Muscle layer of duodenum (tissue), 2 donors: ENCODE data around the gene HTRA3.

Source experiments
- H3K27ac ChIP-seq: one replicate; pipeline ENCODE4 v1.7.0; 2013; ENCODE audit warnings: mild to moderate bottlenecking, low read length
- H3K27me3 ChIP-seq: one replicate; pipeline ENCODE4 v1.7.0; 2013; ENCODE audit warnings: low read depth, mild to moderate bottlenecking, control low read depth, low read length
- H3K36me3 ChIP-seq, 2 donors: one replicate each; pipeline ENCODE4 v1.7.0; 2013; ENCODE audit warnings: low read length in 2 of 2, control low read depth in 1 of 2, mild to moderate bottlenecking in 1 of 2; ENCODE audit not compliant: insufficient read depth in 2 of 2, control insufficient read depth in 1 of 2
- H3K4me1 ChIP-seq, 2 donors: one replicate each; pipeline ENCODE4 v1.7.0; 2013; ENCODE audit warnings: low read length in 2 of 2, mild to moderate bottlenecking in 2 of 2, control low read depth in 1 of 2, moderate library complexity in 1 of 2; ENCODE audit not compliant: insufficient read depth in 2 of 2, control insufficient read depth in 1 of 2
- H3K4me3 ChIP-seq, 2 donors: one replicate each; pipeline ENCODE4 v1.7.0; 2013; ENCODE audit warnings: low read length in 2 of 2, low read depth in 1 of 2, mild to moderate bottlenecking in 1 of 2
- H3K9me3 ChIP-seq, 2 donors: one replicate each; pipeline ENCODE4 v1.7.0; 2013; ENCODE audit warnings: low read length in 2 of 2, control low read depth in 1 of 2, mild to moderate bottlenecking in 1 of 2; ENCODE audit not compliant: control insufficient read depth in 1 of 2
- donor health status: healthy.

HTRA3 gene

GRCh38 chr4:8303485-8304281 lies 34.1 kb downstream of the HTRA3 start:
- H3K9me3 ChIP-seq, result no peaks in the 10 kb centered on the region
- H3K27ac ChIP-seq, result no peak overlapping the region
- H3K4me3 ChIP-seq, result no peak overlapping the region
- H3K27me3 ChIP-seq, result no peaks in the 10 kb centered on the region
- H3K36me3 ChIP-seq, result no peaks in the 10 kb centered on the region
- peaks cover 0 to 11% of the 10 kb centered on the region in 2 donors for H3K4me1 ChIP-seq

- peaks cover 0 to 20% of the 10 kb centered on the region in 2 donors for H3K4me1 ChIP-seq
- no peaks in the 10 kb centered on the region for H3K9me3 ChIP-seq
- no peaks in the 10 kb centered on the region for H3K36me3 ChIP-seq
- no peak overlapping the region for H3K4me3 ChIP-seq
- H3K27me3 ChIP-seq, result no peaks in the 10 kb centered on the region
- no peak overlapping the region for H3K27ac ChIP-seq
Observed at GRCh38 chr4:8304827-8305695, 35.5 kb downstream of the HTRA3 start.

GRCh38 chr4:8305851-8306471 lies 36.4 kb downstream of the HTRA3 start:
- no peaks in the 10 kb centered on the region for H3K27me3 ChIP-seq
- H3K4me3 ChIP-seq, result no peak overlapping the region
- H3K4me1 ChIP-seq, result peaks cover 0 to 20% of the 10 kb centered on the region in 2 donors
- H3K27ac ChIP-seq, result no peak overlapping the region
- no peaks in the 10 kb centered on the region for H3K9me3 ChIP-seq
- no peaks in the 10 kb centered on the region for H3K36me3 ChIP-seq

GRCh38 chr4:8306511-8307021 lies 37.0 kb downstream of the HTRA3 start:
- Histone ChIP-seq H3K27me3 (no peaks in the 10 kb centered on the region), H3K9me3 (no peaks in the 10 kb centered on the region), H3K27ac (no peak overlapping the region)

GRCh38 chr4:8307121-8307520 lies 37.6 kb downstream of the HTRA3 start:
- H3K27ac ChIP-seq, result no peak overlapping the region
- no peak overlapping the region for H3K4me3 ChIP-seq
- H3K4me1 ChIP-seq, result peaks cover 0 to 20% of the 10 kb centered on the region in 2 donors
- no peaks in the 10 kb centered on the region for H3K9me3 ChIP-seq
- no peaks in the 10 kb centered on the region for H3K27me3 ChIP-seq
- H3K36me3 ChIP-seq, result no peaks in the 10 kb centered on the region

More at GRCh38 chr4:8306511-8307021, 37.0 kb downstream of the HTRA3 start:
- Histone ChIP-seq H3K4me1 (peaks cover 0 to 20% of the 10 kb centered on the region in 2 donors), H3K4me3 (no peak overlapping the region), H3K36me3 (no peaks in the 10 kb centered on the region)

GRCh38 chr4:8307714-8308113 lies 38.2 kb downstream of the HTRA3 start:
- H3K27ac ChIP-seq, result no peak overlapping the region
- no peaks in the 10 kb centered on the region for H3K36me3 ChIP-seq
- no peak overlapping the region for H3K4me3 ChIP-seq
- peaks cover 0 to 20% of the 10 kb centered on the region in 2 donors for H3K4me1 ChIP-seq
- no peaks in the 10 kb centered on the region for H3K9me3 ChIP-seq
- no peaks in the 10 kb centered on the region for H3K27me3 ChIP-seq

- Histone ChIP-seq H3K4me3 (no peak overlapping the region), H3K36me3 (no peaks in the 10 kb centered on the region), H3K9me3 (no peaks in the 10 kb centered on the region), H3K27me3 (no peaks in the 10 kb centered on the region), H3K27ac (no peak overlapping the region), H3K4me1 (peaks cover 0 to 20% of the 10 kb centered on the region in 2 donors)
Observed at GRCh38 chr4:8308144-8308543, 38.6 kb downstream of the HTRA3 start.

- Histone ChIP-seq H3K9me3 (no peaks in the 10 kb centered on the region), H3K27me3 (no peaks in the 10 kb centered on the region), H3K4me1 (peaks cover 0 to 20% of the 10 kb centered on the region in 2 donors), H3K4me3 (no peak overlapping the region), H3K36me3 (no peaks in the 10 kb centered on the region), H3K27ac (no peak overlapping the region)
Observed at GRCh38 chr4:8308856-8309771, 39.6 kb downstream of the HTRA3 start.

- Histone ChIP-seq H3K36me3 (no peaks in the 10 kb centered on the region), H3K9me3 (no peaks in the 10 kb centered on the region), H3K27me3 (no peaks in the 10 kb centered on the region), H3K4me1 (peaks cover 0 to 24% of the 10 kb centered on the region in 2 donors), H3K27ac (no peak overlapping the region), H3K4me3 (no peak overlapping the region)
Observed at GRCh38 chr4:8310306-8310705, 40.8 kb downstream of the HTRA3 start.
